ENCODE data around the gene PTTG1IP.

PTTG1IP gene

DNA sequence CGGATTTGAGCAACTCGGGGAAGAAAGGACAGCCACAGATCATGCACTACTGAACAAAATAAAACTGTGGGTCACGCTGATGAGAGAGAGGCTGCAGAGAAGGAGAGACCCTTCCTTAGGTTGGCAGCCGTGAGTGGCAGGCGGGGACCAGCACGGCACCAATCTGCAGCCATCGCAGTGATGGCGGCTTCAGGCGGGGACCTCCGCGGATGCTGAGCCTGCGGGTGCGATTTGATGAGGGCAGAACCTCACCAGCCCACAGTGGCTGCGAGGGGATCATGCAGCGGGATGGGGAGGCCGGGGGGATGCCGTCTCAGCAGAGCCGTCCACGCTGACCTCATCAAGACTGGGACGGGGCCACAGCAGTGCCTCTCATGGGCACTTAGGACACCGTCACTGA, 35.4 kb upstream of the PTTG1IP start:
- DNase-seq (ENCODE audit: low read depth) = no peak

DNA sequence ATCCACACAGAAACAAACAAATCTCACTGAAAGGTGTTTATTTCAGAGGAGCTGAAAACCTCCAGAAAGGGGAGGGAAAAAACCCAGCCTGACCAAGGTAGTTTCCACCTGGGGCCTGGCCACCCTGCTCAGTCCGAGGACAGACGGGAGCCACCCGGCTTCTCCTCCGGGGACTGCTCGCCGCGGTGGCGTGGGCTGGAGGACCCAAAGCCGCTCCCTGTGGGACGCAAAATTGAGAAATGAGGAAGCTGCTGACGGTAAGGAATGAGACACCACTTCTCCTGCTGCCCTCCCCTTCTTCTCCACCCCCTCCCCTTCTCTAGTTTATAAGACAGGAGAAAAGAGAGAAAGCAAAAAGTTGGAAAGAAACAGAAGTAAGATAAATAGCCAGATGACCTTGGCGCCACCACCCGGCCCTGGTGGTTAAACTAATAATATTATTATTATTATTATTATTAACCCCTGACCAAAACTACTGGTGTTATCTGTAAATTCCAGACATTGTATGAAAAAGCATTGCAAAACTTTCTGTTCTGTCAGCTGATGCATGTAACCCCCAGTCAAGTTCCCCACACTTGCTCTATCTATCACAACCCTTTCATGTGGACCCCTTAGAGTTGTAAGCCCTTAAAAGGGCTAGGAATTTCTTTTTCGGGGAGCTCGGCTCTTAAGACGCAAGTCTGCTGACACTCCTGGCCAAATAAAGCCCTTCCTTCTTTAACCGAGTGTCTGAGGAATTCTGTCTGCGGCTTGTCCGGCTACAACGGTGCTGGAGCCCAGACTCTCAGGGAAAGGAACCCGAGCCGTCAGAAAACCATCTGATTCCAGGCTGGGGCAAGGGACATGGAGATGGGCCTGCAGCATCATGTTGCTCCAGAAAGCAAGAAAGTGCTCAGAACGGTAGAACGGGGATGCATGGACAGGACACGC, 34.7 kb upstream of the PTTG1IP start:
- DNase-seq (ENCODE audit: low read depth) = no peak

DNA sequence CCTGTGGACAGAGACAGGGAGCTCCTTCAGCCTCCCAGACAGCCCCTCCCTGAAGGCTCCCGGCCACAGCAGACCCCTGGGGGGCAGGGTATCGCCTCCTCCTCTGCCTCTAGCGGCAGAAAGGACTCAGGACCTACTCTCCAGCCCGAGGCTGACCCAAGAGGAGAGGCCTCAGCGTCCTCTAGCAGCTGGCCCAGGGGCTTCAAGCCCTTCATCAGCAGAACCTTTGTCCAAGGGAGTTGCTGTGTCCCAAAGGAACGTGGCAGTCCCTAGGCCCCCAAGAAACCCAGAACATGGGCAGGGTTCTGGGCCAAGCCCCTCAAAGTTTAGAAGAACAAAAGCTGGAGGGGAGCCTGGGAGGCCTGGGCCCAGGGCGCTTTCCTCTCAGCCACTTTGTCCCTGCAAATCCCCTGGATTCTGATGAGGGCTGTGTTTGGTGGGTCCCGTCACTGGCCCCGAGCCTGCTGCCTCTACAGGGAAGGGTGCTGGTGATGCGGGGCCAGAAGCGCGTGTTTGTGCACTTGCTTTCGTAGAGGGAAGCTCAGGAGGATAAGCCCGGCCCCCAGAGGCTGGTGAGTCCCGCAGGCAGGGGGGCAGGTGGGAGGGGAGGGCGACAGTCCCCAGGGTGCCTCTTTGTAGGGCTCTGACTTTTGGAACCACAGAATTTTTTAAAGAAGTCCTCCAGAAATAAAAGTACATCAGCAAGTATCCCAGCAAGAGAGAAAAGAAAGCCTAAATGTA, 33.9 kb upstream of the PTTG1IP start:
- no peak for DNase-seq (ENCODE audit: low read depth)

DNA sequence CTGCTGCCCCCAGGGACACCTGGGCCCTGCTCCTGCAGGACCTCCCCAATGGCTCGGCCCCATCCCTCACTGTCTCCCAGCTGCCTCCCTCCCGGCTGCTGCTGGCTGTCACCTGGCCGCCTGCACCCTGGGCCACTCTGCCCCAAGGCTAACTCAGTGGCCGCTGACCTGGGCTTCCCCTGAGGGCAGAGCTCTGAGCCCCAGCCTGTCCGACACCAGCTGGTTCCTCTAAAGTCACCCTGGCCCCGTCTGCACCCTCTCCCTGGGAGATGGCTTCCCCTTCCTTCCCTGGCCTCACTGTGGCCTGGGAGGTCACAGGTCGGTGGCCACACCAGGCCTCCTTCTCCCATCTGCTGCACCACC, 32.2 kb upstream of the PTTG1IP start:
- DNase-seq (ENCODE audit: low read depth) = no peak

DNA sequence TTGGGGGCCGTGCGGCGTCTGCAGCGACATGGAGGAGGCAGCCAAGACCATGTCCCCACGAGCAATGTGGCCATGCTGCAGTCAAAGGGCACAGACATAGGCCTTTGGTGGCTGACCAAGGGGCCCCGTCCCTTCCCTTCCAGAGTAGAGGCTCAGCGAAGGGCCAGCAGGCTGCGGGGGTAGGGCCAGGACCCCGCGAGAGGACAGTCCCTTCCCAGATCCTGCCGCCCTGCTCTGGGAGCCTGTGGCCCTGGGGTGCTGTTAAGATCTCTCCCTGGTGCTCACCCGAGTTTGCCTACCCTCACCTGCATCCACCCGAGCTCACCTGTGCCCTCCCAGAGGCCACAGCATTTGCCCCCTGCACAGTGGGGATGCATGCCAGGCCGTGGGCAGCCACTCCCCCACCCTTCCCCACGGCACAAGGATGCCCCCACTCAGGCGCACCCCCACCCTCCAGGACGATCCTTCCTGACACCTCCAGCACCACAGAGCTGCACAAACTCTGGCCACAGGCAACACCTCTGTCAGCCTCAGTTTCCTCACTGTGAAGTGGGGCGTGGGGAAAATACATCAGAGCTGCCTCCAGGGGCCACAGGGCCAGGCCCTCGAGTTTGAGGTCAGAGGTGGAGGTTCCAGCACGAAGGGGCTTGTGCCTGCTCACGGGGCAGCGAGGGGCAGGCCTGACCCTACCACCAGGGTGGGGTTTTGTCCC, 31.7 kb upstream of the PTTG1IP start:
- no peak for DNase-seq (ENCODE audit: low read depth)

DNA sequence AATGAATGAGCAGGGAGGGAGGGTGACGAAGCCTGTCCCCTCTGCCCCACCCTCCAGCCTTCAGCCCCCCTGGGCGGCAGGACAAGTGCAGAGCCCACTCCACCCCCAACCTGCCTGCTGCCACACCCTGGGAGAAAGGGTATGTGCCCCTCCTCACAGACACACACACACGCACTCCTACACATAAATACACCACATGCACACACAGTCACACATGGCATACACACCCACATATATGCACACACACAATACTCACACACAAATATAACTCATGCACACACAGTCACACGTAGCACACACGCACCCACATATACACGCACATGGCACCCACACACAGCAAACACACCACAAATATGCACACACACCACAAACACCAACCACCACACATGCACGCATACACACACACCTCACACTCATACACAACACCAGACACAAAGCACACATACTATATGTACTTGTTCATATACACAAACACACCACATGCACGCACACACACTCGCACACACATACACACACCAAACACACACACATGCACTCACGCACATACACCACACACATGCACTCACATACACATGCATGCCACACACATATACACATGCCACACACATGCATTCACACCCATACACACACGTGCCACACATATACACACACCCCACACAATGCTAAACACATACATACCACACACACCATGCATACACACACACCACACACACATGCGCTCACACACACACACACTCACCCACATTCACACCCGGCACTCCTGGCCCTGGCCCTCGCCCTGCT, 30.8 kb upstream of the PTTG1IP start:
- no peak for DNase-seq (ENCODE audit: low read depth)

DNA sequence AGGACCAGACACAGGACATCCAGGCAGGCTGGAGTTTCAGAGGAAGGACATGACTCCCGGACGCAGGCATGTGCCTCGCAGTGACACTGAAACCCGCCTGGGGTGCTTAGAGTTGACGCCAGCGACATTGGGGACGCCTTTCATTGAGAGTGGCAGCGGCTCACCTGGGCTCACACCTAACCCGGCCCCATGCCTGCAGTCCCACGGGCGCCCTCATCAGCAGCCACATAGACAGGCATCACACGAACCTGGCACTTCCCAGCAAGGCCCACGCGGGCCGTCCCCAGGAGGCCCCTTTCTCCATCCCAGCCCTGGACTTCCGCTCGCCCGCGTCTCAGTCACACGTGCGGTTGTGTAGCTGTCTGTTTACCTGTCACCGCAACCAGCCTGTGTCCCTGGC, 30.2 kb upstream of the PTTG1IP start:
- no peak for DNase-seq (ENCODE audit: low read depth)

DNA sequence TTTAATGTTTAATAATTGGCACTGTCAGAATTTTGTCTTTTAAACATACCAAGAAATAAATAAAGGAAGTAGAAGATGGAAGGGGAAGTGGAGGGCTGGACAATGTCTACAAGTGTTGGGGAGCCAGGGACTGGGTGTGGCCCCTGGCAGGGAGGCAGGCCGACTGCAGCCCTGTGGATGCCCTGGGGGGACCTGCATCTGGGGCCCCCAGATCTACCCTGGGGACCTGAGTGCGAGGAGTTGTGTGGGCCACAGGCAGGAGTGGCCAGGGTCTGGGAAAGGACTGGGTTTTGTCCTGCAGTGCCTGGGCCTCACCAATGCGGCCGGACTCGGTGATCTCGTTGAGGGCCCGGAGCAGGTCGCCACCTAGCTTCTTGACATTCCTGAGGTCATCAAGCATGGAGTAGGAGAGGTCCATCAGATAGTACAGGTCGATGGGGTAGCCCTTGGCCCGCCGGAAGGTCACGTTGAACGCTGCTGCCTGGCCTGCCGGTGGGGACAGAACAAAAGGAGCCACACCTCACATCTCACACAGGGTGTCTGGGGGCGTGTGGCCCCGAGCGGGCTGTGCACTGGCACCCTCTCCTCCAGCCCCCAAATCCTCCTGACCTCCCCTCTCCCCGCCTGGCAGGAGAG, 29.7 kb upstream of the PTTG1IP start:
- no peak for DNase-seq (ENCODE audit: low read depth)

DNA sequence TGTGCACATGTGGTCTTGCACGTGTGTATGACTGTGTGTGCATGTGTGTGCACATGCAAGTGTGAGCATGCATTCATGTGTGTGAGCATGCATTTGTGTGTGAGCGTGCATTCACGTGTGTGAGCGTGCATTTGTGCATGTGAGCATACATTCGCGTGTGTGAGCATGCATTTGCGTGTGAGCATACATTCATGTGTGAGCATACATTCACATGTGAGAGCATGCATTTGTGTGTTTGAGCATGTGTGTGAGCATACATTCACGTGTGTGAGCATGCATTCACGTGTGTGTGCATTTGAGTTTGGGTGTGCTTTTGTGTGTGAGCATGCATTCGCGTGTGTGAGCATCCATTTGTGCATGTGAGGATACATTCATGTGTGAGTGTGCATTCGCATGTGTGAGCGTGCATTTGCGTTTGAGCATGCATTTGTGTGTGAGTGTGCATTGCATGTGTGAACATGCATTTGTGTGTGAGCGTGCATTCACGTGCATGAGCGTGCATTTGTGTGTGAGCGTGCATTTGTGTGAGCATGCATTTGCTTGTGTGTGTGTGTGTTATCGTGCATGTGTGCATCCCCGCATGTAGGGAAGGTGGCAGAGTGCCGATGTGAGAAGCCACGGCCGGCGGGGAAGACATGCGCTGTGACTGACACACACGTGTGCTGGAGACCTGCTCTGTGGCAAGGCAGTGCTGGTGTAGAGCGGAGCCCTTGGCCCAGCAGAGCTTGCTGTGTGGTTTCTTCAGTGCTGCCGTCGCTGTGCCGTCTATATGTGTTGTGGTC, 29.0 kb upstream of the PTTG1IP start:
- DNase-seq (ENCODE audit: low read depth) = no peak

DNA sequence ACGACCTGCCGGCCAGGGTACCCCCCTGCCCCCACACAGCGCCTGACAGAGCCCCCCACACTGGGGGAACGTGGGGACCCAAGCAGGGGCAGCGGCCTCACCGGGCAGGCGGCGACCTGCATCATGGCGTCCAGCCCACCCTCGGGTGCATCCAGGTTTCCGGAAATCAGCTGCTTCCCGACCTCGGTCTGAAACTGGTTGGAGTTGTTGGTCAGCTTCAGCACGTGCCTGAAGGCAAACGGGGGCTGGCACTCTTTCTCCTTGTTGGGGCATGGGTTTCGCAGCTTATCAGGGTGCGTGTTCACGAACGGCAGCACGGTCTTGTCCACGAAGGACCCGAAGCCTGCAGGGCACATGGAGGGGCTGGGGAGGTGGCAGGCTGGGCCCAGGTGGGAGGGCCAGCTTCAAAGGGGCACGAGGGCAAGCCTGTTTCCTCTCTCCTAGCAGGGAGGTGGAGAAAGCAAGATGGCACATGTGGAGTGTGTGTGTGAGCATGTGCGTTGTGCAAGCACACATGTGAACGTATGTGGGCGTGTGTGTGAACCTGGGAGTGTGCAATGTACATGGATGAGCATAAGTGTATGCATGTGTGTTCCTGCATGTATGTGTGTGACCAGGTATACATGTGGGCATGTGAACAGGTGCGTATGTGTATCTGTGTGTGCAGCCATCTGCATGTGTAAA, 28.0 kb upstream of the PTTG1IP start:
- DNase-seq (ENCODE audit: low read depth) = no peak

DNA sequence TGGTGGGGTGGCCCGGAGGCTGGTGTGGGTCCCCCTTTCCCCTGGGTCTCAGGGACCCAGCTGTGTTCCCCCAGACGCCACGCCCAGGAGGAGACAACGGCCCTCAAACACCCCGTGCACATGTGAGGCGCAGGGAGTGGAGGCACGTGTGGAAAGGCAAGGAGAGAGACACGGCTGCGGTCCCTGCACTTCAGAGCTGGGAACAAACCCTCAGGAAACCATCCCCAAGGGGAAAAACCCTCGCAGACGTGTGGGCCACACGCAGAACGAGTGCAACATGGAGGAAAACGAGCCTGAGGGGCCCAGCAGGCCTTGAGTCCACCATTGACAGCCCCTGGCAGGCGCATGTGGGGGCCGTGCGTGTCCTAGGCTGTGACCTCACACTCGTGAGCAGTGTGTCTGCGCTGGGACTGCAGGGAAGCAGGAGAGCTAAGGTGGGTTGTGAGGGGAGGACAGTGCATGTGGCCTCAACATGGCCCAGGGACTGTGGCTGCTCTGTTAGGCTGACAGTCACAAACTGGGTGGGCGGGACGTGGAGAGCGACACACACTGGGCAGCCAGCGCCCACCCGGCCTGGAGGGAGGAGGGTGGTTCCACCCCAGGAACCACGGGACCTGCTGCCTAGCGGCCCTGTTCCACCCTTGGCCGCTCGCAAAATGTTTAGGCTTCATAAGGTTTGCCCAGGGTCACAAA, 27.2 kb upstream of the PTTG1IP start:
- no peak for DNase-seq (ENCODE audit: low read depth)

DNA sequence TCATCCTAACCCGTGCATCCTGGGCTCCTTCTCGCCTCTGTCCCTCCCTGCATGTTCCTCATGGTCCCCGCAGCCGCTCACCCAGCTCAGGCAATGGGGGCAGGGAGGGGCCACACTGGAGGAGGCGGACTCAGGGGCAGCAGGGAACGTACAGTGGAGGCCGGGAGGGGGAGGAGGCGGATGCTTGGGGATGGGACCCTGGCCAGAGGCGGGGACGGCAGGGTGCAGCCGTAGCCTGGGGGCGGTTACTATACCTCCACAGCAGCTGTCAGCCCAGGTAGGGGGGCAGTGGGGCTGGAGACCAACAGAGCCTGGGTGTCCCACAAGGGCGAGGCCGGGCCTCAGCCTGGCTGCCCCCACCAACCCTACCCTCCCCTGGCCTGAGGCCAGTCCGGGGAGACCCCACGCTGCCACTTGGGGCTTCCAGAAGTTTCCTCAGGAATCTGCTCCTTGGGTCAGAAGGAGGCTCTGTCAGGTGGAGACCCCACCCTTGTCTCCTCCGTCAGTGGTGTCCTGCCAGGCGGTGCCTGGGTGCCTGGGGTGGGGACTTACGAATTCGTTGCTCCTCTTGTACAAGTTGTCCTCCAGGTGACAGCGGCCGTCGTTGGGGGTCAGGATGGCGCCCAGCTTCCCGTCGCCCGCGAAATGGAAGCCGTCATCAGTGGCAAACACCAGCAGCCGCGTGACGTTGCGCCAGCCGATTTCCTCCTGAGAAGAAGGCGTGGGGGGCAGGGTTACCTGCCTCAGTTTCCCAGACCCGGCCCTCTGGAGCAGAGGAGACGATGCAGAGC, 26.5 kb upstream of the PTTG1IP start:
- DNase-seq (ENCODE audit: low read depth) = no peak

DNA sequence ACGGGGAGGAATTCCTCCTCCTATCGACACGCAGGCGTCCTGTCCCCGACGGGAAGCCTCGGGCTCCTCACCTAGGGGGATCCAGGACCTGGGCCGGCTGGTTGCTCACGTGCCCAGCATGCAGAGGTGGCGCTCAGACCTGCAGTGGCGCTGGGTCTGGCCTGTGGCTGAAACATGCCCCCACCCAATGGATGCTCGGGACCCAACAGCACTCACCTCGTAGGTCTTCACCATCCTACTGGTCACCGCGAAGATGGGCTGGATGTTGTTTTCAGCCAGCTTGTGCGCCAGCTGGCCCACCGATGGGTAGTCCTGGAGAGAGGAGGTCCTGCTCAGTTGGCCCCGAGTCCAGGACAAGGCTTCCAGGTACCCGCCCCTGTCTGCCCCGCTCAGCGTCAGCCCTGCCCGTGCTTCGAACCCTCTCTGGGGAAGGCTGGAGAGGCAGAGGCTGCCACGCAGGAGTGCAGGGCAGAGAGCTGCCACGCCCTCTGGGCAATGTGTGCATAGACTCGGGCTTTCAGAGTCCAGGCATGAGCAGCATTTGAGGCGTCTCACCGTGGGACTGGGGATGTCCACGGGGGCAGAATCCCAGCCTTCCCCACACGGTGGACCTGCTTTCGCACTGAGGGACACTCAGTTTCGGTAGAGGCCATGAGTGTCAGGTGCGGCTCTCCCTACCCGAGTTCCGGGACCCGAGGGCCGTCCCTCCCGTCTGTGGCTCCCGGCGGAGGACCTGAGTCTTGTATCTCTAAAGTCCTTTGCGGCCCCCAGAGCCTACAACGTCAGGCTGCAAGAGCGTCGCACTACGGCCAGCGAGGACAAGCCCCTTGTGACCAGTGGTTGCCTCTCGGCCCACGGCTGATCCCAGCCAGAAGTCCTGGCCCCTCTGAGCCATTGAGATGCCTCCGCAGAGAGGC, 25.6 kb upstream of the PTTG1IP start:
- no peak for DNase-seq (ENCODE audit: low read depth)

DNA sequence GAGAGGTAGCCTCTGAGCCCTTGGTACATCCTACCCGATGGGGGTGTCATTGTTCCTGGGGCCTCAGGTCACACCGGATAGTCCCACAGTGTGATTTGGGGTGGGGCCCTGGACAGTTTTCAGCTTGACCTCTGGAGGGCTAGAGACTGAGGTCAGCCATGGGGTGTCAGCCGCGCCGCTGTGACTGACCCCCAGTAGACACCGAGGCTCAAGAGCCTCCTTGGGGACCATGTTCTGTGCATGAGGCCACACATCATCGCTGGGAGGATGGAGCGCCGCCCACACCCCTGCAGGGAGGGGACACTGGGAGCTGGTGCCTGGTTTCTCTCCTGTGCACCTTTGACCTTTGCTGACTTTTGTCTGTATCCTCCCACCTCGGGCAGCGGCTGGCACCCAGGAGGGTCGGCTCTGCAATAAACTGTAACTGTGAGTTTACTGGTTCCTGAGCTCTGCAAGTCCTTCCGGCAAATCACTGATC, 24.6 kb upstream of the PTTG1IP start:
- no peak for DNase-seq (ENCODE audit: low read depth)

DNA sequence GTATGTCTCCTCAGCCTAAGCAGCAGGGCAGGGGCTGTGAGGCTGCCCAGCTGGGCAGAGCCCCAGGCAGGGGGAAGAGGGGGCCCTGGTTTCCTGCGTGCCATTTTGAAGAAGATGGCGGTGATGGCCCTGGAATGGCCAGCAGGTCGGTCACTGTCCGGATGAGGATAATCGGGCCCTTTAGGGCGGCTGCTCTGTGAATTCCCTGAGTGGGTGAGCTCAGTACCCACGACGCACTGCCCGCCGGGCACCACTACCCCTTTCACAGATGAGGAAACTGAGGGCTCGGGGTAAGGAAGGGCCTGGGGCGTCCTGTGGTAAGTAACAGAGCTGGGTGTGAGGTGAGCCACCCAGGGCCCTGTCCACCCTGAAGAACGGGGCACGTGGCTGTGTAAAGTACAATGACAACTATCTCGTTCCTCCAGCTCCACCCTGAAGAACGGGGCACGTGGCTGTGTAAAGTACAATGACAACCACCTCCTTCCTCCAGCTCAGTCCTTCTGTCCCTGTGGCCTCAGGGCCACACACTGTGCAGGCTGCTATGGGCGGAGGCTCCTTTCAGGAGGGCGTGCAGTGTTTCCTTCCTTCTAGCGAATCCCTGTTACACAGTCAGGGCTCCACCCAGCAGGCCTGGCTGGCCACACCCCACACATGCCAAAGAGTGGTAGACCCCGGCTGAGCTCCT, 24.0 kb upstream of the PTTG1IP start:
- DNase-seq (ENCODE audit: low read depth) = no peak

DNA sequence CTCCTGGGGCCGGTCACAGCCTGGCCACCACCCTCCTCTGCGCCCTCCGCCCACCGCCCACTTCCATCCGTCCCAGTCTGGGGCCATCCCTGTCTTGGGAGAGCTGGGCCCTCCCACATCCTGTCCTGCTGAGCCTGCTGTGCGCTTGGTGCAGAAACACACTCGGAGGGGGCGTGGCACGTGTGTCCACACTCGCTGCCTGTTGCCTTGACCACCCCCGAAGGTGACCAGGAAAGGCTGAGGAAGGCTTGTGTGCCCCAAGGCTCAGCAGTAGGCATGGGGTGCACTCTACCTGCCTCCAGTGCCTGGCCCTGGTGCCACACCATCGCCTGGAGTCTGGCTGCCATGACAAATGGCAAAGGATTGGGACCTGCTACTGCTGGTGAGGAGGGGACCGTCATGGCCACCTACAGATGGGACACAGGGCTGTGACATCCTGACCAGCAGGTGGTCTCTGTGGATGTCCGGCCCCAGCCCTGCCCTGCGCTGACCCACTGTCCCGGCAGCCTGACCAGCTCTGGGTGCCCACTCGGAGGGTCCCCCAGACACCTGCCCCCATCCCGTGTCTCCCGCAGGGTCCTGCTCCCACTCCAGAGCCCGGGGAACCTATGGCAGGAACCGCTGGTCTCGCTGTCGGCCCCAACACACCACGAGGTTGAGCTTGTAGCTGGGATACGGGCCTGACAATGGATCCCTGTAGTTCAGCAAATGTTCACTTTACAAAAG, 23.2 kb upstream of the PTTG1IP start:
- DNase-seq (ENCODE audit: low read depth) = no peak

Measured in stimulated activated CD8-positive, alpha-beta memory T cell treated with anti-CD3 and anti-CD28 coated beads, Interleukin-12 subunit alpha, Interleukin-12 subunit beta, amount 100 ng/mL, for 4 hours (primary cell).